Tibial nerve (tissue), 4 donors: ENCODE data around the gene KLC3.

Experiments used
- EP300 ChIP-seq, 2 donors: sonication (generic); formaldehyde crosslinking; IDR thresholded peaks; one replicate each; pipeline ENCODE4 v1.6.1; 2017; ENCODE audit warnings: antibody characterized with exemption in 2 of 2, mild to moderate bottlenecking in 1 of 2
- POLR2A ChIP-seq, 2 donors: fragments of 450-650 bp; IDR thresholded peaks; one replicate each; pipeline ENCODE4 v1.6.1; 2017; ENCODE audit warnings: antibody characterized with exemption in 2 of 2, mild to moderate bottlenecking in 2 of 2, moderate library complexity in 2 of 2
- TF ChIP-seq, protein P1 (sequence below), 5 experiments: fragments of 200-600 bp in 3 of 5; fragments of 450-650 bp in 2 of 5; sonication (generic) in 3 of 5; IDR thresholded peaks; one replicate each; pipeline ENCODE4 v1.5.1; 2016 to 2019; ENCODE audit warnings: antibody characterized with exemption in 5 of 5, mild to moderate bottlenecking in 3 of 5, moderate library complexity in 2 of 5

DNA sequence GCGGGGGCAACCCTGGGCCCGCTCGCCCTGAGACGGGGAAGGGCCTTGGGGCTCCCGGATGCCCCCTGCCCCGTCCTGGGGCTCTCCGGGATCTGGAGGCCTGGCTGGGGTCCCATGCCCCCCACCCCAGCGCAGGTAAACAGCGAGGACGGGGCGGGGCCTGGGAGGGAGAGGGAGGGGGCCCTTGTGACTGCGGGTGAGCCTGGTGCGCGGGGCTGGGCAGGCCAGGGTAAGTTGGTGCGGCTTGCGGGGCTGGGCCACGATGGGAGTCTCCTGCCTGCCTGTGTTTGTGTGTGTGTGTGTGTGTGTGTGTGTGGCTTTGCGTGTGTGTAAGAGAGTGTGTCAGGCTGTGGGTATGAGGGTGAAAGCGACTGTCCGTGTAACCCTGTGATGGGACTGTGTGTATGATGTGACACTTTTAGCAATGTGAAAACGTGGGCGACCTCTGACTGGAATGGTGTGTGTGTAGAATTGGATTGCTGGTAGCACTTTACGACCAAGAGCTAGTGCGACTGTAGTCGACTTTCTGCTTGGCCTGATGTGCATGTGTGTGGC lies 426 bp downstream of the KLC3 start:
- TF ChIP-seq, protein P1, sequence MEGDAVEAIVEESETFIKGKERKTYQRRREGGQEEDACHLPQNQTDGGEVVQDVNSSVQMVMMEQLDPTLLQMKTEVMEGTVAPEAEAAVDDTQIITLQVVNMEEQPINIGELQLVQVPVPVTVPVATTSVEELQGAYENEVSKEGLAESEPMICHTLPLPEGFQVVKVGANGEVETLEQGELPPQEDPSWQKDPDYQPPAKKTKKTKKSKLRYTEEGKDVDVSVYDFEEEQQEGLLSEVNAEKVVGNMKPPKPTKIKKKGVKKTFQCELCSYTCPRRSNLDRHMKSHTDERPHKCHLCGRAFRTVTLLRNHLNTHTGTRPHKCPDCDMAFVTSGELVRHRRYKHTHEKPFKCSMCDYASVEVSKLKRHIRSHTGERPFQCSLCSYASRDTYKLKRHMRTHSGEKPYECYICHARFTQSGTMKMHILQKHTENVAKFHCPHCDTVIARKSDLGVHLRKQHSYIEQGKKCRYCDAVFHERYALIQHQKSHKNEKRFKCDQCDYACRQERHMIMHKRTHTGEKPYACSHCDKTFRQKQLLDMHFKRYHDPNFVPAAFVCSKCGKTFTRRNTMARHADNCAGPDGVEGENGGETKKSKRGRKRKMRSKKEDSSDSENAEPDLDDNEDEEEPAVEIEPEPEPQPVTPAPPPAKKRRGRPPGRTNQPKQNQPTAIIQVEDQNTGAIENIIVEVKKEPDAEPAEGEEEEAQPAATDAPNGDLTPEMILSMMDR (IDR thresholded peaks at IDR 0.05) = no peak
- no peak for TF ChIP-seq POLR2A (IDR thresholded peaks at IDR 0.05)
- TF ChIP-seq EP300 (IDR thresholded peaks at IDR 0.05) = no peak
